Stomach (tissue), 9 donors: ENCODE results near the gene DLEC1. TPM values are rescaled to one million over a fixed set of nuclear protein-coding genes. Genes with fewer than 3 reads are reported as not detected.

ENCODE experiments used
- DNase-seq, 2 donors: peaks; one replicate each; pipeline versions ENCODE4 v3.0.0 to v3.0.0-alpha.2; 2013 to 2019
- H3K27ac ChIP-seq, 5 donors: fragments of 200-600 bp in 4 of 5; sonication (generic) in 4 of 5; one replicate each; pipeline ENCODE4 v1.5.1; 2013 to 2019; ENCODE audit warnings: mild to moderate bottlenecking in 1 of 5, moderate library complexity in 1 of 5
- H3K27me3 ChIP-seq, 3 donors: fragments of 200-600 bp; sonication (generic); one replicate each; pipeline ENCODE4 v1.5.1; 2017 to 2019; ENCODE audit warnings: mixed run types in 1 of 3
- H3K36me3 ChIP-seq, 4 donors: fragments of 200-600 bp; sonication (generic); 1 replicate in 3 of 4; 2 replicates in 1 of 4; pipeline ENCODE4 v1.5.1; 2016 to 2019
- H3K4me1 ChIP-seq, 4 donors: fragments of 200-600 bp; sonication (generic); one replicate each; pipeline ENCODE4 v1.5.1; 2016 to 2019
- H3K4me3 ChIP-seq, 4 donors: fragments of 200-600 bp; sonication (generic) in 3 of 4; one replicate each; pipeline ENCODE4 v1.5.1; 2016 to 2019; ENCODE audit warnings: mild to moderate bottlenecking in 1 of 4
- H3K9me3 ChIP-seq, 4 donors: fragments of 200-600 bp; sonication (generic); one replicate each; pipeline ENCODE4 v1.5.1; 2016 to 2019
- EP300 ChIP-seq: sonication (generic); formaldehyde crosslinking; IDR thresholded peaks from one replicate; pipeline ENCODE4 v1.6.1; 2017; ENCODE audit warnings: antibody characterized with exemption
- POLR2A ChIP-seq, 4 donors: fragments of 450-650 bp; IDR thresholded peaks; one replicate each; pipeline ENCODE4 v1.6.1; 2016; ENCODE audit warnings: antibody characterized with exemption in 4 of 4, control low read depth in 2 of 4, mild to moderate bottlenecking in 1 of 4, moderate library complexity in 1 of 4
- POLR2AphosphoS5 ChIP-seq, 3 donors: sonication (generic); formaldehyde crosslinking; IDR thresholded peaks; one replicate each; pipeline ENCODE4 v1.6.1; 2016; ENCODE audit warnings: antibody characterized with exemption in 3 of 3
- WGBS, 5 donors: extraction: QIAGEN DNeasy Blood & Tissue Kit in 3 of 5; methylation state at CpG; one replicate each; pipeline versions ENCODE4 v1.1.5 to v1.1.7; 2013 to 2018; 5-methylcytosine and 5-hydroxymethylcytosine counted together
- intact Hi-C: fragments of 100-400 bp; cut with DNase I; formaldehyde crosslinking; loops from one replicate; pipeline ENCODE4 v1.15.1; 2023; ENCODE audit warnings: low total_unique reads
- polyA plus RNA-seq, 3 donors: library from polyadenylated mRNA; stranded (reverse); fragments of 200-250 nt; gene quantifications; one replicate each; pipeline ENCODE4 v1.2.3, GENCODE V29; 2013
- total RNA-seq, 5 donors: library from RNA; depleted of rRNA; stranded (reverse); fragments of >200 nt; gene quantifications; one replicate each; pipeline versions ENCODE4 v1.1.0 to v1.2.3, GENCODE V29; 2014 to 2016
- TF ChIP-seq, protein P1 (sequence below), 7 experiments: fragments of 450-650 bp in 4 of 7; fragments of 200-600 bp in 3 of 7; sonication (generic) in 3 of 7; IDR thresholded peaks; one replicate each; pipeline ENCODE4 v1.5.1; 2016 to 2019; ENCODE audit warnings: antibody characterized with exemption in 7 of 7, control low read depth in 2 of 7, mild to moderate bottlenecking in 1 of 7
- donor health status: healthy with polysubstance abuse.
- donor health status: Bipolar disorder and iron deficiency.
- donor health status: healthy.

DLEC1 gene
- total and polyA plus RNA-seq, 8 donors: 0.12 to 1.5 (median 0.31) TPM; not detected in 3

DNA sequence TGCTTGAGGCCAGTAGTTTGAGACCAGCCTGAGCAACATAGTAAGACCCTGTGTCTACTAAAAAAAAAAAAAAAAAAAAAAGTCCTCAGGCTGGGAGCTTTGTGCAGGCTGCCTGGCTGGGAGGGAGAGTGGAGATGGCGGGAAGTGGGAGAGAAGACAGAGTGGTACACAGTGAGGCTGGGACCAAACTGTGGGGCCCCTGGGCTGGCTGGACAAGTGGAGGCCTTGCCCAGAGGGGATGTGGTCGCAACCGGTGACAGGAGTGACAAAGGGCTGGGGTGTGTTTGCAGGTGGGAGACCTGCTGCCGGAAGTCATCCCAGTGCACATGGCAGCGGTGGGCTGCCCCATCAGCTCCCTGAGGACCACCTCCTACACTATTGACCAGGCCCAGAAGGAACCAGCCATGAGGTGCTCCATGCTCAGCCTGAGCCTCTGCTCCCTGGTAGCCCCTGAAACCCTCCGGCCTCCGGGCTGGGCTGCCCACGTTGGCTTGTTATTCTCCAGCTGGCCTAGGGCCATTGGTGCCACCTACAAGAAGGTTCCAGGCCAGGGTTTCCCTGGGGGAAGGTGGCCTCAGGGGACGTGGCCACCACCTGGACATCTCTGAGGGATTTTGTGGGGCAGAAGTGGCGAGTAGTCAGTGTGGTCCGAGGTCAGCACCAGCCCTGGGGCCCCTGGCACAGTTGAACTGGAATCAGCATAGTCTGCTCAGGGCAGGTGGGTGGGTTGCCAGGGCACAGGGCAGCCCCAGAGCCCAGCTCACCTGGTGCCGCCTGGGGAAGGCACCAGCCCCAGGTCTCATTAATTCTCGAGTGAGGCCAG lies 75.3 kb downstream of the DLEC1 start:
- intact Hi-C loops: no loop called here
- no peak for TF ChIP-seq EP300
- no peak for TF ChIP-seq POLR2A (IDR thresholded peaks at IDR 0.05)
- TF ChIP-seq, protein P1, sequence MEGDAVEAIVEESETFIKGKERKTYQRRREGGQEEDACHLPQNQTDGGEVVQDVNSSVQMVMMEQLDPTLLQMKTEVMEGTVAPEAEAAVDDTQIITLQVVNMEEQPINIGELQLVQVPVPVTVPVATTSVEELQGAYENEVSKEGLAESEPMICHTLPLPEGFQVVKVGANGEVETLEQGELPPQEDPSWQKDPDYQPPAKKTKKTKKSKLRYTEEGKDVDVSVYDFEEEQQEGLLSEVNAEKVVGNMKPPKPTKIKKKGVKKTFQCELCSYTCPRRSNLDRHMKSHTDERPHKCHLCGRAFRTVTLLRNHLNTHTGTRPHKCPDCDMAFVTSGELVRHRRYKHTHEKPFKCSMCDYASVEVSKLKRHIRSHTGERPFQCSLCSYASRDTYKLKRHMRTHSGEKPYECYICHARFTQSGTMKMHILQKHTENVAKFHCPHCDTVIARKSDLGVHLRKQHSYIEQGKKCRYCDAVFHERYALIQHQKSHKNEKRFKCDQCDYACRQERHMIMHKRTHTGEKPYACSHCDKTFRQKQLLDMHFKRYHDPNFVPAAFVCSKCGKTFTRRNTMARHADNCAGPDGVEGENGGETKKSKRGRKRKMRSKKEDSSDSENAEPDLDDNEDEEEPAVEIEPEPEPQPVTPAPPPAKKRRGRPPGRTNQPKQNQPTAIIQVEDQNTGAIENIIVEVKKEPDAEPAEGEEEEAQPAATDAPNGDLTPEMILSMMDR (IDR thresholded peaks at IDR 0.05): no peak
- TF ChIP-seq POLR2AphosphoS5 (IDR thresholded peaks at IDR 0.05): no peak
- Histone ChIP-seq H3K27me3 (no peaks in the 10 kb centered on the region), H3K4me1 (peaks cover 0 to 14% (median 5%) of the 10 kb centered on the region in 4 donors), H3K4me3 (no peak overlapping the region), H3K36me3 (peaks cover 0 to 10% (median 8%) of the 10 kb centered on the region in 4 donors), H3K9me3 (no peaks in the 10 kb centered on the region), H3K27ac (no peak overlapping the region)
- no peak for DNase-seq
- WGBS, 5 donors: 83 to 93% (median 90%) methylated on average over 8 to 13 of the region's 13 CpGs

DNA sequence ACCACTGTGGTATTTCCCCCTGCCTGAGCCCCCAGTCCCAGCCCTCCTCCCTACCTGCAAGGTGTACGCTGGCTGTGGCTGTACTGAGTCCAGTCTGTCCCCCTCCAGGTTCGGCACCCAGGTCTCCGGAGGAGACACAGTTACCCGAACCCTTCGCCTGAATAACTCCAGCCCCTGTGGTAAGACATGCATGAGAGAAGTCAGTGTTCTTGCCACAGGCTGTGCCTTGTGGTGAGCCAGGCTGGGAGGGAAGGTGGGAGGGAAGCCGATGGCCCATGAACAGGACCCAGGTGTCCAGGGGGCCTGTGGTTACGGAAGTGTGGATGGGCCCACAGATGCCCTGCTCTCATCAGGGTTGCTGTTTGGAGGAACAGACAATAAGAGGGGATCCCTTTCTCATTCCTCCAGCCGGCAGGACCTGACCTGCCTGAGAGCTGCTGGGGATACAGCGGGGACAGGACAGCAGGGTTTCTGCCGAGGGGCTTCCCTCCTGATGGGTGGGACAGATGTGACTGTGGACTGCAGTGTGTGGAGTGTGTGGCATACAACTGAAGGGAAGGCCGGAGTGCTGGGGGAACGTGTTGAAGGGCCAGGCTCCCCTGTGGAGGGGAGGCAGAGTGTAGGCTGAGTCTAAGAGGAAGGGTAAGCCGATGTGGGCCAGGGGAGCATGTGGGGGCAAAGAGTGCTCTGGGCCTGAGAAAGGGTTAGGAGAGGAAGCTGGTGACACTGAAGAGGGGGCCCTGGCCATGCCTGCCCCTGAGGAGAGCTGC lies 76.1 kb downstream of the DLEC1 start:
- H3K27me3 ChIP-seq: no peaks in the 10 kb centered on the region
- H3K9me3 ChIP-seq: no peaks in the 10 kb centered on the region
- 72 to 83% (median 82%) methylated on average over 13 of the region's 13 CpGs for WGBS, 5 donors
- no peak overlapping the region for H3K4me3 ChIP-seq
- no peak overlapping the region for H3K27ac ChIP-seq
- no peak for DNase-seq
- TF ChIP-seq POLR2AphosphoS5 (IDR thresholded peaks at IDR 0.05): no peak
- no peak for TF ChIP-seq EP300
- no peak for TF ChIP-seq POLR2A (IDR thresholded peaks at IDR 0.05)
- TF ChIP-seq, protein P1 (IDR thresholded peaks at IDR 0.05): no peak
- H3K36me3 ChIP-seq: peaks cover 3 to 18% (median 13%) of the 10 kb centered on the region in 4 donors
- H3K4me1 ChIP-seq: peaks cover 0 to 14% (median 5%) of the 10 kb centered on the region in 4 donors
- intact Hi-C loops: no loop called here

DNA sequence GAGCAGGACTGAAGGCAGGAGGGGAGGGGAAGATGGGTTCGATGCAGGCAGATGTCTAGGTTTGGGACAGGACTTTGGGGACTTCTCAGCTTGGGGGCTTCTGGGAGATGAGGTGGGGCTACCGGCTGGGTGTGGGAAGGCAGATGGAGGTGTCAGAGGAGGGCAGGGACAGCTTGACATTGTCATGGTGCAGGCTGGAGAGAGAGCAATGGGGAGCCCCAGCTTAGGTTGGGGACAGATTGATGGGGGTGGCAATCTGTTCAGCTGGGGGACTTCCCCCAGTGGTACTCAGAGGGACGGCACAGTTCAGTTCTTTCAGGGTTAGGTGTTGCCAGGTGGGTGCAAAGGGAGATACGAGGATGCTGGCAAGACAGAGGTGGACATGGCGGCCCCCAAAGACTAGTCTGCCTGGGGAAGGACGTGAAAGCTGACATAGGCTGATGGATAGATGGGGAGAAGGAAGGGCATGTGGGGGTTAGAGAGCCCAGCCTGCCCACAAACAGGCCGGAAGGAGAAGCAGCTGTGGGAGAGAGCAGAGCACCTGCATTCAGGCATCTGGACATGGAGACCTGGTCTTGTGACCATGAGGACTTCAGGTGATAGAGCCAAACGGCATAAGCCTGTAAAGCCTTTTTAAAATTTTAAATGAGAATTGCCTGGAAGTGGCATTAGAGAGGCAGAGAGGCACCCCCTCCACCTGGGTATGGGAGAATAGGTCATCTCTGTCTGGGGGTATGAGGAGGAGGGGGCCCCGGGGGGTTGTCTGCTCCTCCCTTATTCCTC lies 76.8 kb downstream of the DLEC1 start:
- peaks cover 9 to 26% (median 21%) of the 10 kb centered on the region in 4 donors for H3K36me3 ChIP-seq
- intact Hi-C loops: no loop called here
- H3K27ac ChIP-seq: no peak overlapping the region
- no peaks in the 10 kb centered on the region for H3K27me3 ChIP-seq
- 58 to 66% (median 65%) methylated on average over 9 of the region's 9 CpGs for WGBS, 5 donors
- no peaks in the 10 kb centered on the region for H3K9me3 ChIP-seq
- H3K4me1 ChIP-seq: peaks cover 0 to 14% (median 5%) of the 10 kb centered on the region in 4 donors
- TF ChIP-seq POLR2AphosphoS5 (IDR thresholded peaks at IDR 0.05) (no peak), EP300 (no peak), POLR2A (IDR thresholded peaks at IDR 0.05) (no peak)
- TF ChIP-seq, protein P1 (IDR thresholded peaks at IDR 0.05): no peak
- H3K4me3 ChIP-seq: no peak overlapping the region
- DNase-seq: no peak
